SK-N-SH treated with all-trans-retinoic acid at 6 μM for 48 hours (cell line): ENCODE results near the gene PITRM1.

ENCODE experiments used
- CSDC2 ChIP-seq: fragments of 250-450 bp; sonication (Bioruptor Pico); IDR thresholded peaks from 2 replicates; pipeline ENCODE4 v1.5.0; 2020; ENCODE audit warnings: mild to moderate bottlenecking, moderate library complexity
- CSRNP3 ChIP-seq: fragments of 250-450 bp; sonication (Bioruptor Pico); IDR thresholded peaks from 2 replicates; pipeline ENCODE4 v1.5.1; 2021; ENCODE audit warnings: mild to moderate bottlenecking, moderate library complexity
- ESRRG ChIP-seq: fragments of 250-450 bp; sonication (Bioruptor Pico); IDR thresholded peaks from 2 replicates; pipeline ENCODE4 v1.6.1; 2021; ENCODE audit warnings: mild to moderate bottlenecking
- OSR1 ChIP-seq: fragments of 250-450 bp; sonication (Bioruptor Pico); IDR thresholded peaks from 2 replicates; pipeline ENCODE4 v1.8.0; 2022; ENCODE audit warnings: moderate library complexity, mild to moderate bottlenecking, inconsistent platforms
- PATZ1 ChIP-seq: fragments of 250-450 bp; sonication (Bioruptor Pico); IDR thresholded peaks from 2 replicates; pipeline ENCODE4 v1.8.0; 2020; ENCODE audit warnings: mild to moderate bottlenecking, moderate library complexity, borderline replicate concordance
- PPARA ChIP-seq: fragments of 250-450 bp; sonication (Bioruptor Pico); IDR thresholded peaks from 2 replicates; pipeline ENCODE4 v1.5.0; 2020; ENCODE audit warnings: mild to moderate bottlenecking, borderline replicate concordance
- ZFP3 ChIP-seq: fragments of 250-450 bp; sonication (Bioruptor Pico); IDR thresholded peaks from 2 replicates; pipeline ENCODE4 v1.5.0; 2020; ENCODE audit warnings: mild to moderate bottlenecking, moderate library complexity
- ZFP30 ChIP-seq: fragments of 450-650 bp; formaldehyde crosslinking; IDR thresholded peaks from 2 replicates; pipeline ENCODE4 v1.5.0; 2022; ENCODE audit warnings: mild to moderate bottlenecking, moderate library complexity
- ZNF70 ChIP-seq: fragments of 450-650 bp; formaldehyde crosslinking; IDR thresholded peaks from 2 replicates; pipeline ENCODE4 v1.5.0; 2020; ENCODE audit warnings: mild to moderate bottlenecking, moderate library complexity
- TF ChIP-seq, protein P1 (sequence below): fragments of 250-450 bp; sonication (Bioruptor Pico); IDR thresholded peaks from 2 replicates; pipeline ENCODE4 v1.5.1; 2020; ENCODE audit warnings: low read depth, mild to moderate bottlenecking, moderate library complexity
- TF ChIP-seq, protein P2 (sequence below): fragments of 250-450 bp; sonication (Bioruptor Pico); IDR thresholded peaks from 2 replicates; pipeline ENCODE4 v1.8.0; 2021; ENCODE audit warnings: low read depth, mild to moderate bottlenecking, moderate library complexity, borderline replicate concordance

- TF ChIP-seq ZFP3 (CRISPR knock-in tag), result no peak
- TF ChIP-seq ESRRG, result no peak
- no peak for TF ChIP-seq ZNF70
- TF ChIP-seq, protein P1, sequence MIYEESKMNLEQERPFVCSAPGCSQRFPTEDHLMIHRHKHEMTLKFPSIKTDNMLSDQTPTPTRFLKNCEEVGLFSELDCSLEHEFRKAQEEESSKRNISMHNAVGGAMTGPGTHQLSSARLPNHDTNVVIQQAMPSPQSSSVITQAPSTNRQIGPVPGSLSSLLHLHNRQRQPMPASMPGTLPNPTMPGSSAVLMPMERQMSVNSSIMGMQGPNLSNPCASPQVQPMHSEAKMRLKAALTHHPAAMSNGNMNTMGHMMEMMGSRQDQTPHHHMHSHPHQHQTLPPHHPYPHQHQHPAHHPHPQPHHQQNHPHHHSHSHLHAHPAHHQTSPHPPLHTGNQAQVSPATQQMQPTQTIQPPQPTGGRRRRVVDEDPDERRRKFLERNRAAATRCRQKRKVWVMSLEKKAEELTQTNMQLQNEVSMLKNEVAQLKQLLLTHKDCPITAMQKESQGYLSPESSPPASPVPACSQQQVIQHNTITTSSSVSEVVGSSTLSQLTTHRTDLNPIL (CRISPR knock-in tag), result no peak
- no peak for TF ChIP-seq CSRNP3 (CRISPR knock-in tag)
- TF ChIP-seq, protein P2, sequence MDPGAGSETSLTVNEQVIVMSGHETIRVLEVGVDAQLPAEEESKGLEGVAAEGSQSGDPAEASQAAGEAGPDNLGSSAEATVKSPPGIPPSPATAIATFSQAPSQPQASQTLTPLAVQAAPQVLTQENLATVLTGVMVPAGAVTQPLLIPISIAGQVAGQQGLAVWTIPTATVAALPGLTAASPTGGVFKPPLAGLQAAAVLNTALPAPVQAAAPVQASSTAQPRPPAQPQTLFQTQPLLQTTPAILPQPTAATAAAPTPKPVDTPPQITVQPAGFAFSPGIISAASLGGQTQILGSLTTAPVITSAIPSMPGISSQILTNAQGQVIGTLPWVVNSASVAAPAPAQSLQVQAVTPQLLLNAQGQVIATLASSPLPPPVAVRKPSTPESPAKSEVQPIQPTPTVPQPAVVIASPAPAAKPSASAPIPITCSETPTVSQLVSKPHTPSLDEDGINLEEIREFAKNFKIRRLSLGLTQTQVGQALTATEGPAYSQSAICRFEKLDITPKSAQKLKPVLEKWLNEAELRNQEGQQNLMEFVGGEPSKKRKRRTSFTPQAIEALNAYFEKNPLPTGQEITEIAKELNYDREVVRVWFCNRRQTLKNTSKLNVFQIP (CRISPR knock-in tag), result no peak
- TF ChIP-seq OSR1 (CRISPR knock-in tag), result no peak
- TF ChIP-seq PATZ1, result no peak
- no peak for TF ChIP-seq PPARA (CRISPR knock-in tag)
- no peak for TF ChIP-seq ZFP30 (CRISPR knock-in tag)
- no peak for TF ChIP-seq CSDC2 (CRISPR knock-in tag)
Measured at GRCh38 chr10:3146289-3146688, 26.3 kb downstream of the PITRM1 start.
